ENCODE results near the gene SPPL2C.

The SPPL2C gene

DNA sequence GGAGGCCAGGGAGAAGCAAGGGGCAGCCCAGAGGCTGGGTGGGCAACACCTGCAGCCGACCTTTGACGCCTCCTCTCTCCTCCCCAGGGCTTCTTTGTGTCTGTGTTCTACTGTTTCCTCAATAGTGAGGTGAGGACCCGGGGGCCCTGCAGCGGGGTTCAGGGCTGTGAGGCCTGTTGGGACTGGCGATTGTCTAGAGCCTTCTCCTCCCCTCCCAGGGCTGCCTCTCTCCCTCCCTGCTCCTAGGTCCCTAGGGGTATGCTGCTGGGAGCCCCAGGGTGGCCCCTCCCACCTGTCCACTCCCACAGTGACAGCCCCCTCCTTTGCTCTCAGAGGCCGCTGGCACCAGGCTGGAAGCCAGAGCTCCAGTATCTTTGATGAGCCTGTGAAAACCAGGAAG is 10.8 kb upstream of the SPPL2C start:
- no peak for DNase-seq (ENCODE audit: low spot score)

DNA sequence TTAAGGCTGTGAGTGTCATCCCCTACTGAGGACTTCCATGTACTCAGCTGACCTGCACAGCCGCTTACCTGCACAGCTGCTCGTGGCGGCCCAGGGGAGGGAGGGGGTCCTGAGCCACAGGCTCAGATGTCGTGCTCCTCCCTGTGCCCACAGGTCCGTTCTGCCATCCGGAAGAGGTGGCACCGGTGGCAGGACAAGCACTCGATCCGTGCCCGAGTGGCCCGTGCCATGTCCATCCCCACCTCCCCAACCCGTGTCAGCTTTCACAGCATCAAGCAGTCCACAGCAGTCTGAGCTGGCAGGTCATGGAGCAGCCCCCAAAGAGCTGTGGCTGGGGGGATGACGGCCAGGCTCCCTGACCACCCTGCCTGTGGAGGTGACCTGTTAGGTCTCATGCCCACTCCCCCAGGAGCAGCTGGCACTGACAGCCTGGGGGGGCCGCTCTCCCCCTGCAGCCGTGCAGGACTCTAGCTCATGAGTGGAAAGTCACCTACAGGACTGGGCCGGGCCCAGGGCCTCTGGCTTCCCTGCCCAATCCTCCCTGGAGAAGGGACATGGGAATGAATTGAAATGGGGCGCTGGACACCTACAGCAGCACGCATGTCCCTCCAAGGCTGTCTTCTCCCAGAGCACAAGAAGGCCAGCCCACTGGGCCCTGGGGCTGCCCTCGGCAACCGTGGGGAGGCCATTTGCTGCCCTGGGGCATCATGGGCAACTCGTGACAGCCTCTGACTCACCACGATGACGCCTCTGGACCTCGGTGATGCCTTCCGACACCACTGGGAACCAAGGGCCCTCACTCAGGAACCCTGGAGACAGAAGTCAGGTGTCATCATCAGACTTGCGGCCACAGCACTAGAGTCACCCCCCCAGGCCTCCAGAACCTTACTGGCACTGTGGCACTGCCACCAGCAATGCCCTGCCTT is 9.9 kb upstream of the SPPL2C start:
- no peak for DNase-seq (ENCODE audit: low spot score)

DNA sequence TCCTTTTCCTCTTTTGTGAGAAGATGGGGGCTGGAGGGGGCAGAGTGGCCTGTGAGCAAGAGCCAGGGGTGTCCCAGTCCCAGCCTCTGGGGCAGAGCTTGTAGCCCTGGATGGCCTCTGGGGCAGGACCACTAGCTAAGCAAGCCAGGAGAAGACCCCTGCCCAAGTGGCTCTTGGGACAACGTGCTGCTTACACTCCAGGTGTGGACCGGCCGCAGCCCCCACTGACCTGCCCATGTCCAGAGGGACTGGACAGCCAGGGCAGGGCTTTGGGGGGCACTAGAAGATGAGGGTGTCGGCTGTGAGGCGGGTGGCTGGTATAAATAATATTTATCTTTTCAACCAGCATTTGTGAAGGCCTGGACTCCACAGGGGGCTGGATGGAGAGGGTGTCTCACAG is 9.2 kb upstream of the SPPL2C start:
- DNase-seq (ENCODE audit: low spot score): no peak

DNA sequence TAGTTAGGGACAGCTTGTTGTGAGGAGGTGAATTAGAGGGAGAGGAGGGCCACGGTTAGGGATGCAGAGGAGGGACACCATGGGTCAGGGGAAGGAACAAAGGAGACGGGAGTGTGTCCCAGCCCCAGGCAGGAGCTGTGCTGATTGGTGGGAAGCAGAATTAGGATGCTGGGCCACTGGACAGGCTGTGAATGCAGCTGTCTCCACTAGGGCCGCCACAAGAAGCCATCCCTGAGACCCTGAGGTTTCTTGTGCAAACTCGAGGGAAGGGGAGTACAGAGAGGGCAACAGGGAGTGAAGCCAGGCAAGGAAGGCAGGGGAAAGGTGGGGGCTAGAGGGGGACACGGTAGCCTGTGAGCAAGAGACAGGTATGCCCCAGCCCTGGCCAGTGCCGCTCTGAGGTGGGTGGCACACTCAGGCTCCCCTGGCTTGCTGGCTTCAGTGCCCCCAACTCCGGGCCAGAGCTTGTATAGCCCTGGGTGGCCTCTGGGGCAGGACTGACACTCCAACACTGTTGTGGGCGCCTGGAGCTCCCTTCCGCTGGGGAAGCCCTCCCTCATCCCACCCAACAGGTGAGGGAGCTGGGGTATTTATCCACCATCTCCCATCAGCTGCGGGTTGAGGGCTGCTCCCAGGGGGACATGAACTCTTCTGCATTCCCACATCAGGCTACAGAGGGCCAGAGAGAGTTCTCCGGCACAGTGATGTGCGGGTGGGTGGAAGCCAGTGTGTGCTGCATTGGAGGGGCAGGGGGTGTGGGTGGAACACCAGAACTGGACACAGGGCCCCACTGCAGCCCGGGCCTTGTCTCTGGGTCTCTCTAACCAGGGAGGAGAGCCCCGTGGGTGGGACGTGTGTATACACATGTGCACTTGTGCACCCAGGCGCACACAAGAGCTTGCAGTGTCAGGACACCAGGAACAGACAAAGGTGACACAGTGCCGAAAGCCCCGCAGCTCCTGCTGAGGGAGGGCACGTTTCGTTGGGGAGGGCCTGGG is 8.3 kb upstream of the SPPL2C start:
- DNase-seq (ENCODE audit: low spot score): no peak

DNA sequence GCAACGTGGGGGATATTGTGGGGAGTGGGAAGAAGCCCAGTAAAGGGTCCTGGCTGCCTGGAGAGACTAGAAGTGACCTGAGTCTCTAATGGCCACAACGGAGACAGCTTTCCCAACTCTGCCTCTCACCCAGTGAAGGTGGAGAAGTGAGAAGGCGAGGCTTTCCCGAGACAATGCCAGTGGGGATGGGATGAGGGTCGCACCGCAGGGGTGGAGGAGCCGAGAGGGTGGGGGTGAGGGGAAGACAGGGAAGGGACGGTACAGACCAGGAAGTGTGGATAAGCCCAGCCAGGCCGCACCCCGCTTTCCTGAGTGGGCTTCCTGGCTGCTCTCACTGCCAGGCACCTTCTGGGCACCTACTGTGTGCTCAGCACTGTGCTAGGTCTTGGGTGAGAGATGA is 7.5 kb upstream of the SPPL2C start:
- DNase-seq (ENCODE audit: low spot score): no peak

DNA sequence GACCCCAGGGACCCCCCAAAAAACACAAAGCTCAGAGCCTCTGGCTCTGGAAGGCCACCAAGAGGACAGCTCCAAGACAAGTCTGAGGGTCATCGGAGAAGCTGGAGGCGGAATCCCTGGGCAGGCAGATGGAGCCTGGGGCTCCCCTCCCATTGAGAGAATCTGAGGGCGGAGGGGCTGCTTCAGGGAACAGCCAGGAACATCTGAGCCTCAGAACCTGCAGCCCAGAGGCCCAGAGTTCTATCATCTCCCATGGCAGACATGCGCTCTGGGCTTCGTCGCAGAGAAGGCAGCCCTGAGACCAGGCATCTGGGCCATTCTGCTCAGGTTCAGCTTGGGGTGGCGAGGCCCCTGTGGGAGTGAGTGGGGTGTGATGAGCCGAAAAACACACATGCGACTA is 7.1 kb upstream of the SPPL2C start:
- no peak for DNase-seq (ENCODE audit: low spot score)

DNA sequence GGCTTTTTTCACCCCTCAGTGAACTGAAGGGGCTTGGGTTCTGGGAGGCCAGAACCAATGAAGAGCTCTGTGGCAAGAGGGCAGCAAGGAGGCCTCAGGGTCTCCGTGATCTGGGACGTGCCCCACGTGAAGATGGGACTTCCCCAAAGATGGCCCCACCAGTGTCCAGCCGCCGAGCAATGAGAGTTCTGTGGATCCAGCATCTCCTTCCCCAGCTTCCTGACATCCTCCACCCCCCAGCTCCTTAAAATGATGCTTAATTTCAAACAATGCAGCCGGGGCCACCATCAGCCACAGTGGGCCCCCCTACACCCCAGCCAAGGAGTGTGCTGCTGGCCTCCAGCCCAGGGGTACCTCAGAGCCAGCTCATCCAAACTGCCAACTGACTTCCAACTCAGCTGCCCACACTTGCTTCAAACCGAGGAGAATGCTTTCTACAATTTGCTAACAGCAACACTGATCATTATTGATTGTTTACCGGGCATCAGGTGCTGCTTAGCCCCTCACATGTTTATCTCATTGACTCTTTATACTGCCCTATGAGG is 5.9 kb upstream of the SPPL2C start:
- no peak for DNase-seq (ENCODE audit: low spot score)

DNA sequence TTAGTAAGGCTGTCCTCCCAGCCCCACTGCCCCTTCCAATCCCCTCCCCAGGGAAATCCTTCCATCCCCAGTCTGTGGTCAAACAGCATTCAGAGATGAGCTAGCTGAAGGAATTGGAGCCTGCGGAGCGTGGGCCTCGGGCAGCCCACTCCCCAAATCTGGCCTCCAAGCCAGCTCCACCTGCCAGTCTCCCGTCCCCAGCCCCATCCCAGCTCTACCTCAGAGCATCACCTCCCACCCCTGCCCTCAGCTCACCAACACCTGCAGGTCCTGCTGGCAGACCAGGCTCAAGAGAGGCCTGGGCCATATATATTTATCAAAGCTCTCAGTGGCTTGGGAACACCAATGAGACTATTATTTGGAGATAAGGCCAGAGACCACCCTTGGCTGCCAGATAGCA is 5.2 kb upstream of the SPPL2C start:
- DNase-seq (ENCODE audit: low spot score): no peak

DNA sequence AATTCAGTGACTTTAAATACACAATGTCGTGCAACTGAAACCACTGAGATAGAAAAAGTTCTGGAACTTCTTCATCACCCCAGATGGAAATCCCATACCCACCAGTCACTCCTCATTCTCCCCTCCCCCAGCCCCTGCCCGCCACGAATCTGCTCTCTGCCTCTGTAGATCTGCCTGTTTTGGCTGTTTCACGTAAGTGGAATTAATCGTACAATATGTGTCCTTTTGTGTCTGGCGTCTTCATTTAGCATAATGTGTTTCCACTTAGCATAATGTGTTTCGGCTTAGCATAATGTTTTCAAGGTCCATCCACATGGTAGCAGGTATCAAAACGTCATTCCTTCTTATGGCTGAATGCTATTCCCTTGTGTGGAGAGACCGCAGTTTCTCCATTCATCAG is 3.5 kb upstream of the SPPL2C start:
- DNase-seq (ENCODE audit: low spot score): no peak

DNA sequence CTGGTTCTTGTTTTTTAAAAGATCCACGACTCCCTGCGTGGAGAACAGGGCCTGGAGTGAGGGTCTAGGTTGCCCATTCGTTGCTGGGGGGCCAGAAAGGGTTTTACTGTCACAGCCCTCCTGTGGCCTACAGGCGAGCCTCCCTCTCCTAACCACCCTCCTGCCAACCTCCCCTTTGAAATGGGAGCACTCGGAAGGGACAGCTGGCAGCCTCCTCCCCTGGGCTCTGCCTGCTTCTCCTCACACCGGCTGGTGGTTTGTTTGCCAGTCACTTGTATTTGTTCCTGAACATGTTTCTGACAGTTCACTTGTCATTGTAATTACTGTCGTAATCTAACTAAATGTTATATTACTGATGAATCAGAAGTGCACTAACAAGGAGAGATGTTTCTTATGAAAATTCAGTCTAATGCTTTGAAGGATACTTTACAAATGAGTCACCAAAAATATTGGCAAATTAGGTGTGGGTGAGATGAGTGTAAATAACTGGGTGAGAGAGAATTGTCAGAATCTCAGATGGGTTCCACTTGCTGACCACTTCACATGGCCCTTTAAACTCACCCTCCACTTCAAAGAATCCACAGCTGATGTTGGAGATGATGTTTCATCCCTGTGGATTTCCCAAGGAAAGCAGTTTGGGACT is 2.7 kb upstream of the SPPL2C start:
- no peak for DNase-seq (ENCODE audit: low spot score)

DNA sequence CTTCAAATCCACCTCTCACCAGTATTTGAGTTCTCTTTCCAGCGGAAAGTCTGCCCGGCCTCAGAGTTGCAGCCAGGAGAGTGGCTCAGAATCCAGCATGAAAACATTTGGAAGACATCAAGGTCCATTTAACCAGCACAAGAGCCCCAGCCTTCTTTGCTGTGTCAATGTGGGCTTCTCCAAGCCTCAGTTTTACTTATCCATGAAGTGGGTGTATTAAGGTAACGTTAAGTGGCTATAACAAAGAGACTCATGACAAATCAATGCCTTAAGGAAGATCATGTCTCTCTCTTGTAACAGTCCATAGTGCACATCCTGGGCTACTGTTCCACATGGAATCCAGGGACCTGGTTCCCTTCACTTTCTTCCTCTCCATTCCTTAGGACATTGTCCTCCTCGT is 959 bp upstream of the SPPL2C start:
- no peak for DNase-seq (ENCODE audit: low spot score)

DNA sequence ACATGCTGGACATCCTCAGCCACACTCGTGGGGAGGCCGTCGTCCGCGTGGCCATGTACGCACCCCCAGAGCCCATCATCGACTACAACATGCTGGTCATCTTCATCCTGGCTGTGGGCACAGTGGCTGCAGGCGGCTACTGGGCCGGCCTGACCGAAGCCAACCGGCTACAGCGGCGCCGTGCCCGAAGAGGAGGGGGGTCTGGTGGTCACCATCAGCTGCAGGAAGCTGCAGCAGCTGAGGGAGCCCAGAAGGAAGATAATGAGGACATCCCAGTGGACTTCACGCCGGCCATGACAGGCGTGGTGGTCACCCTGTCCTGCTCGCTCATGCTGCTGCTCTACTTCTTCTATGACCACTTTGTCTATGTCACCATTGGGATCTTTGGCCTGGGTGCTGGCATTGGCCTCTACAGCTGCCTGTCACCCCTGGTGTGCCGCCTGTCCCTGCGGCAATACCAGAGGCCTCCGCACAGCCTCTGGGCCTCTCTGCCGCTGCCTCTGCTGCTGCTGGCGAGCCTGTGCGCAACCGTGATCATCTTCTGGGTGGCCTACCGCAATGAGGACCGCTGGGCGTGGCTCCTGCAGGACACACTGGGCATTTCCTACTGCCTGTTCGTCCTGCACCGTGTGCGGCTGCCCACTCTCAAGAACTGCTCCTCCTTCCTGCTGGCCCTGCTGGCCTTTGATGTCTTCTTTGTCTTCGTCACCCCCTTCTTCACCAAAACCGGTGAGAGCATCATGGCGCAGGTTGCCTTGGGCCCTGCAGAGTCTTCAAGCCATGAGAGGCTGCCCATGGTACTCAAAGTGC is 900 bp downstream of the SPPL2C start:
- no peak for DNase-seq (ENCODE audit: low spot score)

DNA sequence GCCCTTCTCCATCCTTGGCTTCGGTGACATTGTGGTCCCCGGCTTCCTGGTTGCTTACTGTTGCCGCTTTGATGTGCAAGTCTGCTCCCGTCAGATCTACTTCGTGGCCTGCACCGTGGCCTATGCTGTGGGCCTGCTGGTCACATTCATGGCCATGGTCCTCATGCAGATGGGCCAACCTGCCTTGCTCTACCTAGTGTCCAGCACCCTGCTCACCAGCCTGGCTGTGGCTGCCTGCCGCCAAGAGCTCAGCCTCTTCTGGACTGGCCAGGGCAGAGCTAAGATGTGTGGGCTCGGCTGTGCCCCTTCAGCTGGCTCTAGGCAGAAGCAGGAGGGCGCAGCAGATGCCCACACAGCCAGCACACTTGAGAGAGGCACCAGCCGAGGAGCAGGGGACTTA is 1.5 kb downstream of the SPPL2C start:
- no peak for DNase-seq (ENCODE audit: low spot score)

DNA sequence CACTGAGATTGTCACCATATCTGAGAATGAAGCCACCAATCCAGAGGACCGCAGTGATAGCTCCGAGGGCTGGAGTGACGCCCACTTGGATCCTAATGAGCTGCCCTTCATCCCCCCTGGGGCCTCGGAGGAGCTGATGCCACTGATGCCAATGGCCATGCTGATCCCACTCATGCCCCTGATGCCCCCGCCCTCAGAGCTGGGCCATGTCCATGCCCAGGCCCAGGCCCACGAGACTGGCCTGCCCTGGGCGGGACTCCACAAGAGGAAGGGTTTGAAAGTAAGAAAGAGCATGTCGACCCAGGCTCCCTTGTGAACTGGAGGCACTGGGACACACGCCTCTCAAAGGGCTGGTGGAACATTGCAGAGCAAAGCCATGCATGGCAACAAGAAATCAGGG is 2.0 kb downstream of the SPPL2C start:
- no peak for DNase-seq (ENCODE audit: low spot score)

DNA sequence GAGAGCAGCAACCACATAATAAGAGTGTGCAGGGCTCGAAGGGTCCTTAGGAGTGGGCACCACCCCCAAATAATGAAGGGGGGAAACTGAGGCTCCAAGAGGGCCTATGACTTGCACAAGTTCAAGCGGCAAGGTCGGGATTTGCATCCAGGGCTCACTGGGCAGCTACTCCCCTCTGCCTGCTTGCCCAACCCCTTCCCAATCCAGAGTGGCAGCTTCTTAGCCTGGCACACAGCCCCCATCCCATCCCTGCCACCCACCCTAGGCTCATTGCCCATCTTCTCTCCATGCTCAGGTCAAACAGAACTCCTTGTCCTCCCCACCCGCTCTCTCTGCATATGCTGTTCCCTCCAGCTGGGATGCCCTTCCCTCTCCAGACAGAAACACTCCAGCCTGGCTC is 2.4 kb downstream of the SPPL2C start:
- DNase-seq (ENCODE audit: low spot score): no peak

DNA sequence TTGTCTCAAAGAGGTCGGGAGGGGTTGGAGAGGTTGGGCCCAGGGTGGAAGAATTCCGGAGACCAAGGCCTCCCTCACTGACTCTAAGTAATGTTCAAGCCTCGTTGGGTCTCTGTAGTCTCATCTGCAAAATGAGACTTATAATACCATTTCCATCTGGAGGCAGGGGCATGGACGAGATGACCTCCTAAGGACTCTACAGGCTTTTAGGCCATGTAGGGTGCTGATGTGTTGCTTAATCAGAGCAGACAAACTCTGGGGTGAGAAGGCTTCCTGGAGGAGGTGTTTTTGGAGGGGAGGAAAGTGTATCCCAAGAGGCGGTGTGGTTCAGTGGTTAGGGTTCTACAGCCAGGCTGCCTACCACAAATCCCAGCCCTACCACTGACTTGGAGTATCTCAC is 3.1 kb downstream of the SPPL2C start:
- DNase-seq (ENCODE audit: low spot score): no peak

DNA sequence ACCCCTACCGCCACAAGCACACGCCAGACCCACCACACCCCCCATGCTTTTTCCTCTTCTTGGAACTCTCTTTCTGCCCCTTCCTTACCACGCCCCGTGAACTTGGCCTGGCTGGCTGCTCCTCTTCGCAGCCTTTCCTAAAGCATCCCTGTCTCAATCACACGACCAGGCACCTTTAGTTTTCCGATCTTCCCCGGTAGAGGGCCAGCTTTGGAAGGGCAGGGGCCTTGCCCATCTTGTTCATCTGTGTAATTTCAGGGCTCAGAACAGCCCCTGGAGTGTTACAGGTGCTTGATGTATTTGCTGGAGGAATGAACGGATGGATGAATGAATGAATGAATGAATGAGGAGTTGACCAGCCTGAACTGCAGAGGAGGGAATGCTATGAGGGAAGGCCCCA is 3.7 kb downstream of the SPPL2C start:
- no peak for DNase-seq (ENCODE audit: low spot score)

DNA sequence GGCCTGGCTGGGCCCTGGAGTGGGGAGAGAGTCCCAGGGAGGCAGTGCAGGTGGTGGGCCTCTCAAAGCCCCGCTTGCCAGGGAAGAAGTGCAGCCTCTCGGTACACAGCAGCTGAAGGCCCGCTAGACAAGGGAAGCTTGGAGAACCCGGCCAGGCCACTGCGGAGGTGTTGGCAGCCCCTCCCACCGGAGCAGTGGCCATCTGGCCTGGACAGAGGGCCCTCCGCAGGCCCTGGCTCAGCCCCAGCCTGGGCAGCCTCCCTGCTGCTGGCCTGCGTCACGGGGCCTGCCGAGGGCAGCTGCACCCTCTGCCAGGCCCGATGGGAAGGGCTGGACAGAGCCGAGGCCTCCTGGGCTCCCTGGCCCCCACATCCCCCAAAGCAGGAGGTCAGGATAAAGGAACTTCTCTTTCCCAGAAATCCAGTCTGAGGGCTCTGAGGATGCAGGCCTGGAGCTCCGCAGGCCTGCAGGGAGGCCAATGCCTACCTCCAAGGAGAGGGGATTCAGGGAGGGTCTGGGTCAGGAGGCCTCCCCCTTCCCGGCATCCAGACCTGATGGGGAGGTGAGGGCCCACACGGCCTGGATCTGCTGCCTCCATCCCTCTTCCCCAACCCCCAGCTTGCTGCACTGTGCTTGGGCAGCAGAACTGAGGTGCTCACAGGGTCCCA is 4.3 kb downstream of the SPPL2C start:
- no peak for DNase-seq (ENCODE audit: low spot score)

DNA sequence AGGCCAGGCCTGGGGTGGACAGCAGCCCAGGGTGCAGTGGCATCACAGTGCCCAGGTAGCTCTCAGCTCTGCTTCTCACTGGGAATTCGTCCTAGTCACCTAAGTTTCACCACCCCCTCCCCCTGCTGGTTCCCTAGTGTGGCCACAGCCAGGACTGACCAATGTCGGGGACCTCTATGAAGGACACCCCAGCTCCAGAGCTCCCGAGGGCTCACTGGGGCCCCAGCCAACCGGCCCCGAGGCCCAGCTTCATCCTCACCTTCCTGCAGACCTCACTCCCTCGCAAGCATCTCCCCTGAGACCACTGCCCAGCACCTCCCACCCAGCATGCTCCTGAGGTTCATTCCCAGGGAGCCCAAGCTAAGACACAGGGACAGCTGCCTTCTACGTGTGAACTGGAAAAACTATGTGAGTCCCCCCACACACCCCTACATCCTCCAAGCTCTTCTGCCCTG is 4.9 kb downstream of the SPPL2C start:
- DNase-seq (ENCODE audit: low spot score): no peak

DNA sequence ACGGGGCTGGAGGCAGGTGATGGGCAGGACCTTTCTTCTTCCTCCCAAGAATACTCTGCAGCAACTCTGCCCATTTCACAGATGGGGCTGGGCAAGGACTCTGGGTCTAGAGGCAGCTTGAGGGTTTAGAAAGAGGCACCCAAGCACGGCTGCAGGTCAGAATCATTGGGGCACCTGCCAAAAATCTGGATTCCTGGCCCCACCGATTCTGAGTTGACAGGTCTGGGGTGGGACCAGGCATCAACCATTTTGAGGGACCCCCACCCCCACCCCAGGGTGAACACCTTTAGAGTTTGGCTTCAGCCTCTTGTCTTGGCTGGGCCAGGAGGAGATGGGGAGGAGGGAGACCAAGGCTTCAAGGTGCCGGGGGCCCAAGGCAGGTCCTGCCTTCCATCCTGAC is 5.3 kb downstream of the SPPL2C start:
- no peak for DNase-seq (ENCODE audit: low spot score)

DNA sequence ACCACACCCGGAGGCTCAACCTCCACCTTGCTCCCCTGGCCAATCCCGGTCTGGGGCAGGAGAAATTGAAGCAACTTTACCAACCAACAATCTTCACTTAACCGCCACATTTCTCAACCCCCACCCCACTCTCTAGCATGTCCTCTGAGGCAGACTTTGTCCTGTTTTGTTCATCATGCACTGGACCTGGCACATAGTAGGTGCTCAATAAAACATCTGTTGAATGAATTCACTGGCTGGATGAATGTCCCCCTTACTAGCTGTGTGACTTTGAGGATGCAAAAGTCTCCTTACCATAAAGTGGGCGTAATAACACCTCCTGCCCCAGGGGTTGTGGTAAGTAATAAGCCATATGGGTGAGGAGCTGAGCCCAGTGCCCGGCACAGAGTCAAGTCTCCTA is 5.8 kb downstream of the SPPL2C start:
- DNase-seq (ENCODE audit: low spot score): no peak
